Kidney (tissue), 14 donors: Measurements from ENCODE around the gene UBAC2. TPM values are rescaled to one million over a fixed set of nuclear protein-coding genes. Genes with fewer than 3 reads are reported as not detected.
A peak's percentile ranks its signal among the peaks of the same experiment; 100 is the strongest.

Experiments used
- DNase-seq, 5 donors: peaks; one replicate each; pipeline ENCODE4 v3.0.0-alpha.2; 2013 to 2020
- FAIRE-seq: peaks from 2 replicates; lab custom pipeline; 2012; peaks lifted over from hg19 to GRCh38; lab: Jason Lieb, UNC
- H3K27ac ChIP-seq, 2 donors: one replicate each; pipeline ENCODE4 v1.7.0; 2013; ENCODE audit warnings: low read depth in 2 of 2, low read length in 2 of 2, inconsistent platforms in 1 of 2
- H3K27me3 ChIP-seq: one replicate; pipeline ENCODE4 v1.7.1; 2013; ENCODE audit warnings: low read length, inconsistent platforms; ENCODE audit not compliant: control insufficient read depth, insufficient read depth
- H3K36me3 ChIP-seq, 3 donors: one replicate each; pipeline versions ENCODE4 v1.7.0 to v1.7.1; 2013; ENCODE audit warnings: low read length in 3 of 3, control low read depth in 1 of 3, inconsistent platforms in 1 of 3; ENCODE audit not compliant: insufficient read depth in 3 of 3, control insufficient read depth in 2 of 3
- H3K4me1 ChIP-seq, 3 donors: one replicate each; pipeline versions ENCODE4 v1.7.0 to v1.7.1; 2013; ENCODE audit warnings: low read length in 3 of 3, inconsistent platforms in 1 of 3, low read depth in 1 of 3; ENCODE audit not compliant: control insufficient read depth in 2 of 3, insufficient read depth in 2 of 3
- H3K4me3 ChIP-seq, 3 donors: one replicate each; pipeline versions ENCODE4 v1.7.0 to v1.8.1; 2013; ENCODE audit warnings: low read length in 3 of 3, control low read depth in 1 of 3, inconsistent platforms in 1 of 3
- H3K9ac ChIP-seq, 3 donors: one replicate each; pipeline versions ENCODE4 v1.7.0 to v1.7.1; 2013; ENCODE audit warnings: low read length in 3 of 3, control low read depth in 1 of 3, inconsistent platforms in 1 of 3
- H3K9me3 ChIP-seq, 3 donors: one replicate each; pipeline versions ENCODE4 v1.7.0 to v1.7.1; 2013; ENCODE audit warnings: low read length in 3 of 3, control low read depth in 1 of 3, inconsistent platforms in 1 of 3; ENCODE audit not compliant: control insufficient read depth in 2 of 3, insufficient read depth in 1 of 3
- CTCF ChIP-seq: IDR thresholded peaks from 3 replicates; pipeline ENCODE4 v1.5.1; 2012; ENCODE audit warnings: mild to moderate bottlenecking, moderate library complexity, borderline replicate concordance; ENCODE audit not compliant: insufficient read depth; ENCODE audit errors: extremely low read depth
- intact Hi-C: fragments of 100-400 bp; cut with DNase I; formaldehyde crosslinking; loops from one replicate; pipeline ENCODE4 v1.11.1; 2022
- polyA plus RNA-seq: library from polyadenylated mRNA; stranded (reverse); fragments of 350-450 nt; fragmentation: Illumina TruSeq; extraction: RNeasy Lipid Tissue Mini Kit (QIAGEN cat#74804); gene quantifications from one replicate; pipeline ENCODE4 v1.2.3, GENCODE V29; 2014; ENCODE audit warnings: low read depth, low replicate concordance; ENCODE audit not compliant: insufficient read depth
- total RNA-seq: library from RNA; stranded (reverse); fragmentation: NEBNext Ultra II Directional; extraction: Animal tissue kit (Norgen Biotek cat#: 25700); gene quantifications from one replicate; pipeline ENCODE4 v1.2.1, GENCODE V29; 2021
- donor health status: control.
- donor health status: control.
- donor health status: control.
- donor health status: control.
- donor health status: control.
- donor health status: DM: yes; HTN: yes; CAD: no.
- donor health status: Normal renal cell carcinoma (clear cell type).

UBAC2 gene
- total and polyA plus RNA-seq, 2 donors from 2014 or later = 61.8 to 77.5 TPM

GRCh38 chr13:99389520-99390304 lies 189.1 kb downstream of the UBAC2 start:
- intact Hi-C loops = no loop called here
- H3K36me3 ChIP-seq = peaks cover 0 to 12% (median 8%) of the 10 kb centered on the region in 3 donors
- no peak overlapping the region for H3K27ac ChIP-seq
- no peaks in the 10 kb centered on the region for H3K27me3 ChIP-seq
- no peaks in the 10 kb centered on the region for H3K9me3 ChIP-seq
- no peak overlapping the region for H3K4me3 ChIP-seq
- DNase-seq (peak in 1 of 5 donors; percentile 52), FAIRE-seq (no peak)
- no peak overlapping the region for H3K9ac ChIP-seq
- H3K4me1 ChIP-seq = no peaks in the 10 kb centered on the region
- TF ChIP-seq CTCF = no peak

- Histone ChIP-seq H3K27ac (no peak overlapping the region), H3K9me3 (no peaks in the 10 kb centered on the region), H3K27me3 (no peaks in the 10 kb centered on the region), H3K9ac (no peak overlapping the region), H3K4me1 (no peaks in the 10 kb centered on the region), H3K4me3 (no peak overlapping the region), H3K36me3 (peaks cover 0 to 10% (median 6%) of the 10 kb centered on the region in 3 donors)
- no peak for TF ChIP-seq CTCF
- intact Hi-C loops = no loop called here
- FAIRE-seq (no peak), DNase-seq (no peak)
These were observed 189.9 kb downstream of the UBAC2 start for GRCh38 chr13:99390601-99391000.

GRCh38 chr13:99391781-99392469 lies 191.3 kb downstream of the UBAC2 start:
- H3K36me3 ChIP-seq = peaks cover 0 to 2% (median 0%) of the 10 kb centered on the region in 3 donors
- no peak for DNase-seq
- no peak overlapping the region for H3K27ac ChIP-seq
- H3K4me3 ChIP-seq = no peak overlapping the region
- TF ChIP-seq CTCF = no peak
- H3K27me3 ChIP-seq = no peaks in the 10 kb centered on the region
- no peaks in the 10 kb centered on the region for H3K4me1 ChIP-seq
- FAIRE-seq = no peak
- no peaks in the 10 kb centered on the region for H3K9me3 ChIP-seq
- H3K9ac ChIP-seq = no peak overlapping the region
- intact Hi-C loops = no loop called here
